ENCODE measurements around the gene HIPK3.

- TF ChIP-seq YY1 (IDR thresholded peaks at IDR 0.05; ENCODE audit: low read depth), result no peak
- no peak for TF ChIP-seq REST (IDR thresholded peaks at IDR 0.05; ENCODE audit: low read depth)
- TF ChIP-seq CEBPB (IDR thresholded peaks at IDR 0.05), result no peak
- no peak for TF ChIP-seq TEAD4 (IDR thresholded peaks at IDR 0.05)
- TF ChIP-seq CREB1 (IDR thresholded peaks at IDR 0.05; ENCODE audit: low read depth), result no peak
- TF ChIP-seq NFIC (IDR thresholded peaks at IDR 0.05), result no peak
- TF ChIP-seq FOXM1 (IDR thresholded peaks at IDR 0.05; ENCODE audit: borderline replicate concordance, low read depth), result no peak
- no peak for TF ChIP-seq EP300 (IDR thresholded peaks at IDR 0.05; ENCODE audit: borderline replicate concordance)
- TF ChIP-seq RAD21 (IDR thresholded peaks at IDR 0.05; ENCODE audit: low read depth), result no peak
- TF ChIP-seq TCF12 (IDR thresholded peaks at IDR 0.05; ENCODE audit: low read depth), result no peak
- TF ChIP-seq TAF1 (IDR thresholded peaks at IDR 0.05; ENCODE audit: low read depth), result no peak
- no peak for TF ChIP-seq MAX (IDR thresholded peaks at IDR 0.05)
- TF ChIP-seq USF1 (IDR thresholded peaks at IDR 0.05), result no peak
- TF ChIP-seq EGR1 (IDR thresholded peaks at IDR 0.05), result no peak
These were observed 109.7 kb downstream of the HIPK3 start for GRCh38 chr11:33366918-33367317.

Measured in Ishikawa (cell line).